Sigmoid colon (tissue), 7 donors: ENCODE measurements around the gene ERVFRD-1. TPM values are rescaled to one million over a fixed set of nuclear protein-coding genes. Genes with fewer than 3 reads are reported as not detected.

Experiments
- DNase-seq: peaks from one replicate; pipeline ENCODE4 v3.0.0-alpha.2; 2019
- H3K27ac ChIP-seq, 4 donors: fragments of 200-600 bp; sonication (generic); one replicate each; pipeline ENCODE4 v1.5.1; 2016 to 2019; ENCODE audit warnings: mild to moderate bottlenecking in 1 of 4
- H3K27me3 ChIP-seq, 3 donors: fragments of 200-600 bp; sonication (generic); one replicate each; pipeline ENCODE4 v1.5.1; 2019; ENCODE audit warnings: mild to moderate bottlenecking in 1 of 3
- H3K36me3 ChIP-seq, 4 donors: fragments of 200-600 bp; sonication (generic); one replicate each; pipeline ENCODE4 v1.5.1; 2016 to 2019
- H3K4me1 ChIP-seq, 4 donors: fragments of 200-600 bp; sonication (generic); one replicate each; pipeline ENCODE4 v1.5.1; 2017 to 2019
- H3K4me3 ChIP-seq, 4 donors: fragments of 200-600 bp; sonication (generic); one replicate each; pipeline ENCODE4 v1.5.1; 2017 to 2019; ENCODE audit warnings: mild to moderate bottlenecking in 2 of 4, moderate library complexity in 1 of 4
- H3K9me3 ChIP-seq, 4 donors: fragments of 200-600 bp in 3 of 4; sonication (generic) in 3 of 4; one replicate each; pipeline versions ENCODE4 v1.5.1 to v1.6.1; 2013 to 2019
- CTCF ChIP-seq, 4 experiments: fragments of 450-650 bp in 3 of 4; fragments of 200-600 bp in 1 of 4; IDR thresholded peaks; one replicate each; pipeline ENCODE4 v1.5.1; 2016 to 2019; ENCODE audit warnings: antibody characterized with exemption in 4 of 4, mild to moderate bottlenecking in 3 of 4, moderate library complexity in 2 of 4
- EP300 ChIP-seq, 4 donors: sonication (generic); formaldehyde crosslinking; IDR thresholded peaks; one replicate each; pipeline ENCODE4 v1.6.1; 2017; ENCODE audit warnings: antibody characterized with exemption in 4 of 4
- POLR2A ChIP-seq, 2 donors: fragments of 450-650 bp; IDR thresholded peaks; one replicate each; pipeline ENCODE4 v1.6.1; 2016; ENCODE audit warnings: antibody characterized with exemption in 2 of 2, mild to moderate bottlenecking in 2 of 2, moderate library complexity in 2 of 2
- POLR2AphosphoS5 ChIP-seq, 4 donors: sonication (generic); formaldehyde crosslinking; IDR thresholded peaks; one replicate each; pipeline ENCODE4 v1.6.1; 2017; ENCODE audit warnings: antibody characterized with exemption in 4 of 4
- WGBS, 2 donors: extraction: QIAGEN DNeasy Blood & Tissue Kit; methylation state at CpG; one replicate each; pipeline ENCODE4 v1.1.7; 2013; 5-methylcytosine and 5-hydroxymethylcytosine counted together
- intact Hi-C: fragments of 100-400 bp; cut with DNase I; formaldehyde crosslinking; loops from one replicate; pipeline ENCODE4 v1.15.1; 2023
- polyA plus RNA-seq, 3 donors: library from polyadenylated mRNA; stranded (reverse); fragments of 200-250 nt; gene quantifications; one replicate each; pipeline ENCODE4 v1.2.3, GENCODE V29; 2013
- total RNA-seq, 4 donors: library from RNA; depleted of rRNA; stranded (reverse); fragments of >200 nt; gene quantifications; one replicate each; pipeline ENCODE4 v1.1.0, GENCODE V29; 2016
- donor health status: healthy with polysubstance abuse.
- donor health status: Bipolar disorder and iron deficiency.
- donor health status: healthy.

Gene ERVFRD-1
- total and polyA plus RNA-seq, 7 donors = 0.03 to 0.60 (median 0.36) TPM; not detected in 4

DNA sequence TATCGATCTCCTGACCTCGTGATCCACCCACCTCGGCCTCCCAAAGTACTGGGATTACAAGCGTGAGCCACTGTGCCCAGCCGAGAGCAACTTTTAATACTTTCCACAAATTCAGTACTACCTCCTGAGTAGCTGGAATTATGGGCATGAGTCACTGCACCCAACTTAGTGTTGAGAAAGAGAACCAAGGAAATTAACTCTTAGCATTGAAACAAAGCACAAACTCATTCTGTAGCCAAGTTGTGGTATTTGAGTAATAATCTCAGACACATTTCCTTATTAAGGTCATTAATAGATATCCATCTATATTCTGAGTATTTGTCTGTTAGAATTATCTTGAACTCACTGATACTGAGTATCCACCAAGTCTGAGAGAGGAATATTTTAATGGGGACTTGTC, 53.1 kb downstream of the ERVFRD-1 start:
- no peak for DNase-seq
- Histone ChIP-seq H3K4me3 (no peak overlapping the region), H3K9me3 (no peaks in the 10 kb centered on the region), H3K36me3 (no peaks in the 10 kb centered on the region), H3K27me3 (no peaks in the 10 kb centered on the region), H3K4me1 (no peaks in the 10 kb centered on the region), H3K27ac (no peak overlapping the region)
- TF ChIP-seq POLR2A (IDR thresholded peaks at IDR 0.05) (no peak), EP300 (IDR thresholded peaks at IDR 0.05) (no peak), CTCF (IDR thresholded peaks at IDR 0.05) (no peak), POLR2AphosphoS5 (IDR thresholded peaks at IDR 0.05) (no peak)
- intact Hi-C loops = no loop called here
- 96 to 97% methylated on average over 5 of the region's 5 CpGs for WGBS, 2 donors

GRCh38 chr6:11056871-11057270, 54.7 kb downstream of the ERVFRD-1 start:
- H3K27ac ChIP-seq = no peak overlapping the region
- 71 to 76% methylated on average over 1 of the region's 1 CpG for WGBS, 2 donors
- no peaks in the 10 kb centered on the region for H3K36me3 ChIP-seq
- no peaks in the 10 kb centered on the region for H3K9me3 ChIP-seq
- TF ChIP-seq POLR2A (IDR thresholded peaks at IDR 0.05) (no peak), CTCF (IDR thresholded peaks at IDR 0.05) (no peak), POLR2AphosphoS5 (IDR thresholded peaks at IDR 0.05) (no peak), EP300 (IDR thresholded peaks at IDR 0.05) (no peak)
- DNase-seq = no peak
- H3K4me3 ChIP-seq = no peak overlapping the region
- no peaks in the 10 kb centered on the region for H3K4me1 ChIP-seq
- intact Hi-C loops = no loop called here
- H3K27me3 ChIP-seq = no peaks in the 10 kb centered on the region

- Histone ChIP-seq H3K4me1 (no peaks in the 10 kb centered on the region), H3K36me3 (no peaks in the 10 kb centered on the region), H3K27me3 (peaks cover 0 to 6% (median 0%) of the 10 kb centered on the region in 3 donors), H3K9me3 (no peaks in the 10 kb centered on the region), H3K4me3 (no peak overlapping the region), H3K27ac (no peak overlapping the region)
- DNase-seq = no peak
- TF ChIP-seq EP300 (IDR thresholded peaks at IDR 0.05) (no peak), CTCF (IDR thresholded peaks at IDR 0.05) (no peak), POLR2A (IDR thresholded peaks at IDR 0.05) (no peak), POLR2AphosphoS5 (IDR thresholded peaks at IDR 0.05) (no peak)
- intact Hi-C loops = no loop called here
- 16 to 55% methylated on average over 4 of the region's 4 CpGs for WGBS, 2 donors
Observed at GRCh38 chr6:11055127-11055627, 56.3 kb downstream of the ERVFRD-1 start.

DNA sequence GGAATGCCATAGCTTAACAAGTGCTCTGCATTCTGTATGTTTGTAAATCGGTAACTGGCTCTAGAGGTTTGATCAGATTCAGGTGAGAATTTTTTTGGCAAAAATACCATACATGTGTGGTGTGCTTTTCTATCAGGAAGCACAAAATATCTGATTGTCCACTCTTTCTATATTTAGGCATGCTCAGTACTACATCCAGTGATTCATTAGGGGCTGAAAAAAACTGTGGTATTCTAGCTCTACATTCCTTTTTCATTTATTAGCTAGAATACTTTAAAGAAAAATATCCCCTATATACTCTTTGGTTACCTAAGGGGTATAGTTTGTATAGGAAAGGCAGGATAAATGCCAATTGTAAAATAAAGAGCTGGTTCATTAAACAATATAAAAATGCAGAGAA, 56.8 kb downstream of the ERVFRD-1 start:
- intact Hi-C loops = no loop called here
- 88 to 90% methylated on average over 1 of the region's 1 CpG for WGBS, 2 donors
- Histone ChIP-seq H3K27ac (no peak overlapping the region), H3K4me3 (no peak overlapping the region), H3K4me1 (no peaks in the 10 kb centered on the region), H3K36me3 (no peaks in the 10 kb centered on the region), H3K27me3 (peaks cover 0 to 11% (median 0%) of the 10 kb centered on the region in 3 donors), H3K9me3 (no peaks in the 10 kb centered on the region)
- DNase-seq = no peak
- TF ChIP-seq EP300 (IDR thresholded peaks at IDR 0.05) = no peak
- TF ChIP-seq POLR2A (IDR thresholded peaks at IDR 0.05) = no peak
- TF ChIP-seq POLR2AphosphoS5 (IDR thresholded peaks at IDR 0.05) = no peak
- TF ChIP-seq CTCF (IDR thresholded peaks at IDR 0.05) = no peak

- Histone ChIP-seq H3K27me3 (peaks cover 0 to 24% (median 4%) of the 10 kb centered on the region in 3 donors), H3K4me1 (no peaks in the 10 kb centered on the region), H3K36me3 (no peaks in the 10 kb centered on the region), H3K4me3 (no peak overlapping the region), H3K9me3 (no peaks in the 10 kb centered on the region), H3K27ac (no peak overlapping the region)
- intact Hi-C loops = no loop called here
- WGBS, 2 donors = 75 to 83% methylated on average over 5 of the region's 5 CpGs
- TF ChIP-seq EP300 (IDR thresholded peaks at IDR 0.05) (no peak), POLR2AphosphoS5 (IDR thresholded peaks at IDR 0.05) (no peak), POLR2A (IDR thresholded peaks at IDR 0.05) (no peak), CTCF (IDR thresholded peaks at IDR 0.05) (no peak)
- no peak for DNase-seq
Observed at GRCh38 chr6:11053307-11053706, 58.2 kb downstream of the ERVFRD-1 start.
